GM06990 (cell line): ENCODE results near the gene COX11.

Experiments used
- DNase-seq: peaks from one replicate; pipeline ENCODE4 v3.0.0-alpha.2; 2011; ENCODE audit not compliant: insufficient read length; ENCODE audit errors: extremely low read depth
- H3K27me3 ChIP-seq: replicated peaks from 2 replicates; pipeline ENCODE4 v1.6.0; 2011; ENCODE audit warnings: low read length; ENCODE audit not compliant: control insufficient read depth, insufficient read depth
- H3K36me3 ChIP-seq: 2 replicates; pipeline ENCODE4 v1.5.1; 2011; ENCODE audit warnings: low read length; ENCODE audit not compliant: control insufficient read depth, insufficient read depth
- H3K4me3 ChIP-seq: replicated peaks from 2 replicates; pipeline ENCODE4 v1.5.1; 2011; ENCODE audit warnings: low read depth, mild to moderate bottlenecking, control low read depth, low read length
- CTCF ChIP-seq: IDR thresholded peaks from 2 replicates; pipeline ENCODE4 v1.5.1; 2011; ENCODE audit warnings: low read length, control low read depth, mild to moderate bottlenecking, inconsistent platforms; ENCODE audit not compliant: insufficient read depth, poor library complexity, severe bottlenecking

The COX11 gene

DNA sequence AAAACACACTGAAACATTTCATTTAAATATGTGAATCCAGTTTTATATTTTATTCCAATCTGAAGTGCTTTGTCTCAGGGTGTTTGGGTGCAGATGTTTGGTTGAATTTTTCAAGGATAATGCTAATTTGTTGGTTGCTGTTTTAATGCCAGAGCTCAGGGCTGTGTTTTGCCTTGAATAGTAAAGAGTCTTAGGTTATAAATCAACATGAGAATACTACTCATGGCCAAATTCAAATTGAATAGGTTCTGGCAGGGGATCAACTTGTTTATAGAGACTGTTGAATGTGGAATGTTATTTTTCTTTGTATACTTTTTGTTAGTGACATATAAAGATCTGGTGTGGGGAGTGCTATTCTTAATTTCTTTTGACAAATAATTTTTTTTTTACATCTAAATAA, 49.0 kb downstream of the COX11 start:
- no peak for TF ChIP-seq CTCF
- Histone ChIP-seq H3K27me3 (no peaks in the 10 kb centered on the region), H3K36me3 (no peaks in the 10 kb centered on the region; the same call in 1 of the 2 replicates), H3K4me3 (no peak overlapping the region)
- no peak for DNase-seq

- H3K4me3 ChIP-seq = no peak overlapping the region
- no peak for DNase-seq
- no peaks in the 10 kb centered on the region; the same call in 1 of the 2 replicates for H3K36me3 ChIP-seq
- no peaks in the 10 kb centered on the region for H3K27me3 ChIP-seq
- no peak for TF ChIP-seq CTCF
These were observed 51.7 kb downstream of the COX11 start for GRCh38 chr17:54916721-54917120.
